Smooth muscle cell (in vitro differentiated cells): Measurements from ENCODE around the gene OR6B1. TPM values are rescaled to one million over a fixed set of nuclear protein-coding genes. Genes with fewer than 3 reads are reported as not detected.

ENCODE experiments used
- DNase-seq: peaks from one replicate; lab custom pipeline; 2025; ENCODE audit not compliant: unreplicated experiment; lab: John Stamatoyannopoulos, UW
- H2AFZ ChIP-seq: fragments of 200-600 bp; sonication (generic); 2 replicates; pipeline ENCODE4 v1.6.0; 2016; ENCODE audit warnings: antibody characterized with exemption, low read depth, mild to moderate bottlenecking
- H3F3A ChIP-seq: fragments of 200-600 bp; sonication (generic); 2 replicates; pipeline ENCODE4 v1.6.0; 2017; ENCODE audit warnings: antibody characterized with exemption, low read depth
- H3K27ac ChIP-seq: fragments of 200-600 bp; sonication (generic); 2 replicates; pipeline ENCODE4 v1.5.1; 2016; ENCODE audit warnings: low read depth, mild to moderate bottlenecking
- H3K27me3 ChIP-seq: fragments of 200-600 bp; sonication (generic); 2 replicates; pipeline ENCODE4 v1.6.1; 2016; ENCODE audit warnings: low read depth, mild to moderate bottlenecking
- H3K36me3 ChIP-seq: fragments of 200-600 bp; sonication (generic); 2 replicates; pipeline ENCODE4 v1.5.1; 2016; ENCODE audit warnings: low read depth
- H3K4me1 ChIP-seq: fragments of 200-600 bp; sonication (generic); 2 replicates; pipeline ENCODE4 v1.5.1; 2016; ENCODE audit warnings: low read depth
- H3K4me2 ChIP-seq: fragments of 200-600 bp; sonication (generic); 2 replicates; pipeline ENCODE4 v1.6.0; 2016; ENCODE audit warnings: mild to moderate bottlenecking
- H3K4me3 ChIP-seq: fragments of 200-600 bp; sonication (generic); 2 replicates; pipeline ENCODE4 v1.5.1; 2016; ENCODE audit warnings: mild to moderate bottlenecking
- H3K79me2 ChIP-seq: fragments of 200-600 bp; sonication (generic); 2 replicates; pipeline ENCODE4 v1.6.0; 2016; ENCODE audit warnings: low read depth, mild to moderate bottlenecking
- H3K9ac ChIP-seq: fragments of 200-600 bp; sonication (generic); 2 replicates; pipeline ENCODE4 v1.6.0; 2016; ENCODE audit warnings: low read depth
- H3K9me3 ChIP-seq: fragments of 200-600 bp; sonication (generic); replicated peaks from 2 replicates; pipeline ENCODE4 v1.5.1; 2016; ENCODE audit warnings: low read depth
- H4K20me1 ChIP-seq: fragments of 200-600 bp; sonication (generic); 2 replicates; pipeline ENCODE4 v1.6.0; 2016; ENCODE audit warnings: low read depth
- CTCF ChIP-seq: fragments of 200-600 bp; sonication (generic); IDR thresholded peaks from 2 replicates; pipeline ENCODE4 v1.5.1; 2017; ENCODE audit warnings: borderline replicate concordance, mild to moderate bottlenecking, antibody characterized with exemption; ENCODE audit not compliant: insufficient read depth, poor library complexity, severe bottlenecking
- WGBS: methylation state at CpG from one replicate; pipeline ENCODE4 v1.1.7; 2016; ENCODE audit warnings: low lambda C conversion rate; 5-methylcytosine and 5-hydroxymethylcytosine counted together
- polyA plus RNA-seq: library from polyadenylated mRNA; unstranded; fragments of >200 nt; fragmentation: Nextera tagmentation; extraction: Ambion mirVana; gene quantifications from 2 replicates; pipeline ENCODE4 v1.2.1, GENCODE V29; 2016
- total RNA-seq: library from RNA; depleted of rRNA; stranded (reverse); fragments of >200 nt; gene quantifications from 2 replicates; pipeline ENCODE4 v1.2.3, GENCODE V29; 2014

The OR6B1 gene
- total and polyA plus RNA-seq, 2 experiments from 2014 or later, result not detected

DNA sequence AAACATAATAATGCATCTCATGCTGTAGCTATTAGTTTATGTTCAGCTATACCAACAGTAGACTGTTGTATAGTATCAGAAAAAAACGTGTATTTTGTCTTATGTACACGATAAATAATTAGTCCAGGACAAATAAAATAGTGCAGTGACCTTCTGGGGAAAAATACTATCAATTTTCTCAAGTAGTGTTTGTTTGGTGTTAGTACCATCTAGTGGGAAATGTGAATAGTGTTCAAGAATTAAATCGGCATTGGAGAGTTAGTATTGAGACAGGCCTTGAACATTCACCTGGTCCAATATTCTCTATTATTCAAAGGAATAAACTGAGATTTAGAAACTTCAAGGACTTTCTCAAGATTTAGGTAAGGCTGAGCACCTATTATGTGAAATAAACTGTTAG, 26.9 kb downstream of the OR6B1 start:
- Histone ChIP-seq H3K27ac (no peak overlapping the region), H3K9me3 (no peaks in the 10 kb centered on the region), H3K4me2 (no peak overlapping the region), H3K9ac (no peak overlapping the region), H3K4me1 (no peaks in the 10 kb centered on the region), H3F3A (peaks cover 3% of the 10 kb centered on the region), H2AFZ (no peak overlapping the region), H3K36me3 (no peaks in the 10 kb centered on the region), H4K20me1 (no peaks in the 10 kb centered on the region), H3K4me3 (no peak overlapping the region), H3K79me2 (no peaks in the 10 kb centered on the region), H3K27me3 (no peaks in the 10 kb centered on the region)
- TF ChIP-seq CTCF, result peak; percentile 61
- 31% methylated on average over 3 of the region's 3 CpGs for WGBS
- no peak for DNase-seq

DNA sequence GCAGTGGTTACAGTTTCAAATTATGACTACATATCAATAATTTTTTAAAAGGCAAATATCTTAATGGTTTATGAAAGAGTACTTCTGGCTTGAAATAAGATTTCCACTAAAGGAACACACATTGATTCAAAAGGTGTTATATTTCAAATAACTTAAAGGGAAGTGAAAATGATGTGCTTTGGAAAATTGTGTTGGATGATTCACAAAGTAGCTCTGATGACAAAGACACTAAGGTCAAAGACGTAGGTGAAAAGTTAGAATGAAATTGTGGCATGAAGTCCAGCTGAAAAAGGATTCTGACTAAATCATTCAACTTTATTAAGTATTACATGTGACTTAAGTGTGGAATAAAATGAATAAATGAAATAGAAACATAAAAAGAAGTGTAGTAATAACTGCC, 27.9 kb downstream of the OR6B1 start:
- Histone ChIP-seq H3K27me3 (no peaks in the 10 kb centered on the region), H3K36me3 (no peaks in the 10 kb centered on the region), H2AFZ (no peak overlapping the region), H3K27ac (no peak overlapping the region), H3K4me2 (no peak overlapping the region), H3K4me1 (no peaks in the 10 kb centered on the region), H3K9ac (no peak overlapping the region), H3K9me3 (no peaks in the 10 kb centered on the region), H4K20me1 (no peaks in the 10 kb centered on the region), H3K4me3 (no peak overlapping the region), H3K79me2 (no peaks in the 10 kb centered on the region), H3F3A (peaks cover 3% of the 10 kb centered on the region)
- TF ChIP-seq CTCF, result no peak
- 67% methylated on average over 1 of the region's 1 CpG for WGBS
- no peak for DNase-seq

GRCh38 chr7:144028547-144028946, 28.4 kb downstream of the OR6B1 start:
- H3K27me3 ChIP-seq, result no peaks in the 10 kb centered on the region
- H3K9ac ChIP-seq, result no peak overlapping the region
- no peaks in the 10 kb centered on the region for H4K20me1 ChIP-seq
- H3K4me2 ChIP-seq, result no peak overlapping the region
- H3K4me3 ChIP-seq, result no peak overlapping the region
- H2AFZ ChIP-seq, result no peak overlapping the region
- H3K27ac ChIP-seq, result no peak overlapping the region
- no peaks in the 10 kb centered on the region for H3K4me1 ChIP-seq
- peaks cover 3% of the 10 kb centered on the region for H3F3A ChIP-seq
- H3K36me3 ChIP-seq, result no peaks in the 10 kb centered on the region
- no peak for TF ChIP-seq CTCF
- no peak for DNase-seq
- 96% methylated on average over 3 of the region's 3 CpGs for WGBS
- no peaks in the 10 kb centered on the region for H3K79me2 ChIP-seq
- H3K9me3 ChIP-seq, result no peaks in the 10 kb centered on the region

GRCh38 chr7:144032516-144032915, 32.4 kb downstream of the OR6B1 start:
- Histone ChIP-seq H3K9me3 (no peaks in the 10 kb centered on the region), H3K4me3 (no peak overlapping the region), H3K9ac (no peak overlapping the region), H3K79me2 (no peaks in the 10 kb centered on the region), H3K4me1 (no peaks in the 10 kb centered on the region), H3K27ac (no peak overlapping the region), H3K36me3 (no peaks in the 10 kb centered on the region), H3K27me3 (no peaks in the 10 kb centered on the region), H4K20me1 (no peaks in the 10 kb centered on the region), H3F3A (peaks cover 3% of the 10 kb centered on the region), H2AFZ (peak overlapping the region; percentile 25), H3K4me2 (peak overlapping the region; percentile 8)
- TF ChIP-seq CTCF, result no peak
- DNase-seq, result no peak
- 74% methylated on average over 5 of the region's 5 CpGs for WGBS
